Right lobe of liver (tissue), 4 donors: ENCODE measurements around the gene GRIP1.

Source experiments
- CTCF ChIP-seq, 4 donors: fragments of 200-600 bp in 3 of 4; fragments of 450-650 bp in 1 of 4; IDR thresholded peaks; one replicate each; pipeline versions ENCODE4 v1.5.1 to v1.8.0; 2016 to 2022; ENCODE audit warnings: antibody characterized with exemption in 4 of 4, mild to moderate bottlenecking in 2 of 4
- POLR2A ChIP-seq: fragments of 450-650 bp; IDR thresholded peaks from one replicate; pipeline ENCODE4 v1.6.1; 2017; ENCODE audit warnings: antibody characterized with exemption, mild to moderate bottlenecking
- donor health status: DM: no; HTN: no; CAD: no.
- donor health status: DM: no; HTN: no; CAD: no.
- donor health status: DM: no; HTN: yes; CAD: no.

- no peak for TF ChIP-seq CTCF (IDR thresholded peaks at IDR 0.05)
- no peak for TF ChIP-seq POLR2A
Observed at GRCh38 chr12:66697404-66697803, 18.5 kb upstream of the GRIP1 start.
